ENCODE data around the gene LRSAM1.

LRSAM1 gene

DNA sequence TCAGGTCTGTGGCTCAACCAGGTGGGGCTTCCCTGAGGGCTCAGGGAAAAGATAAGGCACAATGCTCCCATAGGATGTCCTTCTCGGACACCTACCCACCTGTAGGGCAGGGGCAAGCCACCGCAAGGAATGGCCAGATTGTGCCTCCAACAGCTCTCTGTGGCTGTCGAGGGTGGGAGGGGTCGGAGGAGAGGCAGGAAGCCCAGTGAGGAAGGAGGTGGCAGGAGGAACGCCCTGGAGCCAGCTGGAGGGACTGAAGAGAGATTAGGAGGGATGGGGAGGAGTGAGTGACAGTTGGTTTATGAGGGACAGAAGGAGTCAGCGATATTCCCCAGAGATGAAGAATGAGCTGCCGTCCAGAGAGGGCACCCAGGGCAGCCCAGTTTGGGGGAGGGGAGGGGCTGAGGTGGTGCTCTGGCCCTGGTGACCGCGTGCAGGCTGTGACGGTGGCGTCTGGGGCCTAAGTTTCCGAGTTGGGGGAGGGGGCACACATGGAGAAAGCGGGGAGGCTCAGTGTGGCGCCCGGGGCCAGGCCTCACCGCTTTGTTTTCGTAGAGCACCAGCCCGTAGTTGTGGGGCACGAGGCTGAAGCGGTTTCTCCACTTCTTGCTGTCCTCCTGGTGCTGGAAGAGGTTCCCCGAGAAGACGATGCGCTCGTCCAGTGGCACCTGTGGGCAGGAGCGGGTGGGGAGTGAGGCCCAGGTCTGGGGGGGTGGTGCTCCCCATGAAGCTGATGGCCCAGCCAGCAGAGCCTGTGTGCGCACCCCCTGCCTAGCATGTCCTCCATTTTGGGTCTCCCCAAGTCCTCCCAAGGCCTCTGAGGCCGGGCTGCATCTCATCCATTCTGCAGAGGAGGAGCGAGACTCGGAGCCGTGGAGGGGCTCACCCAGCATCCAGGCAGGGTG is 75.6 kb downstream of the LRSAM1 start:
- H3K9me3 ChIP-seq (replicated peaks in 1 of 2; ENCODE audit: control insufficient read depth in 2 of 2, insufficient read depth in 1 of 2, low read depth in 1 of 2, low read length in 2 of 2): peaks cover 21 to 40% of the 10 kb centered on the region in 2 donors
- peak overlapping the region; percentile 55 for H3K18ac ChIP-seq (ENCODE audit: low read length)
- no peaks in the 10 kb centered on the region for H3K27me3 ChIP-seq (ENCODE audit: control insufficient read depth in 3 of 3, insufficient read depth in 3 of 3, low read depth in 1 of 3, low read length in 3 of 3)
- H3K4me1 ChIP-seq (ENCODE audit: control insufficient read depth in 2 of 2, insufficient read depth in 1 of 2, low read depth in 1 of 2, low read length in 2 of 2): peaks cover 12 to 17% of the 10 kb centered on the region in 2 donors
- no peak overlapping the region for H3K4ac ChIP-seq (ENCODE audit: low read length)
- peak overlapping the region; percentile 42 for H2BK5ac ChIP-seq (ENCODE audit: low read length)
- H3K4me3 ChIP-seq (ENCODE audit: low read length in 2 of 2): peak overlapping the region in 1 of 2 donors; percentile 23
- no peak overlapping the region for H2AFZ ChIP-seq (ENCODE audit: low read length)
- no peak overlapping the region for H3K23ac ChIP-seq (ENCODE audit: low read depth, low read length, poor library complexity)
- H3K4me2 ChIP-seq (ENCODE audit: insufficient read depth, low read length, poor library complexity, severe bottlenecking): no peak overlapping the region
- H3K14ac ChIP-seq (ENCODE audit: low read length): no peak overlapping the region
- no peak overlapping the region for H2BK12ac ChIP-seq (ENCODE audit: low read length)
- peaks cover 12 to 31% of the 10 kb centered on the region in 2 donors for H3K36me3 ChIP-seq (replicated peaks in 1 of 2; ENCODE audit: control insufficient read depth in 2 of 2, insufficient read depth in 2 of 2, low read length in 2 of 2)
- no peak overlapping the region for H2BK120ac ChIP-seq (ENCODE audit: low read depth, low read length)
- peaks cover 5% of the 10 kb centered on the region for H3K79me1 ChIP-seq (ENCODE audit: low read depth, low read length)
- no peak for DNase-seq (ENCODE audit: low spot score)
- no peak overlapping the region for H2BK15ac ChIP-seq (ENCODE audit: low read length)
- H3K27ac ChIP-seq (replicated peaks; ENCODE audit: low read length): no peak overlapping the region
- peak overlapping the region; percentile 82 for H2AK5ac ChIP-seq (ENCODE audit: low read depth, low read length)
- H4K91ac ChIP-seq (ENCODE audit: low read depth, low read length, poor library complexity): no peak overlapping the region
- no CpG with 5 or more reads among the region's 30 CpGs for WGBS, 2 donors (ENCODE audit: extremely low coverage in 2 of 2, insufficient read length in 2 of 2, insufficient replicate concordance in 1 of 2)
- H4K8ac ChIP-seq (ENCODE audit: low read depth, low read length): no peak overlapping the region
- no peak overlapping the region for H3K9ac ChIP-seq (ENCODE audit: low read depth, low read length, poor library complexity)

GRCh38 chr9:127527560-127528268 is 76.4 kb downstream of the LRSAM1 start:
- no CpG with 5 or more reads among the region's 17 CpGs for WGBS, 2 donors (ENCODE audit: extremely low coverage in 2 of 2, insufficient read length in 2 of 2, insufficient replicate concordance in 1 of 2)

GRCh38 chr9:127528422-127529251 is 77.3 kb downstream of the LRSAM1 start:
- H3K14ac ChIP-seq (ENCODE audit: low read length): peak overlapping the region; percentile 21
- H3K9ac ChIP-seq (ENCODE audit: low read depth, low read length, poor library complexity): no peak overlapping the region
- H2BK15ac ChIP-seq (ENCODE audit: low read length): no peak overlapping the region
- WGBS, 2 donors (ENCODE audit: extremely low coverage in 2 of 2, insufficient read length in 2 of 2, insufficient replicate concordance in 1 of 2): no CpG with 5 or more reads among the region's 15 CpGs
- H3K18ac ChIP-seq (ENCODE audit: low read length): peak overlapping the region; percentile 60
- H3K23ac ChIP-seq (ENCODE audit: low read depth, low read length, poor library complexity): no peak overlapping the region
- H2BK120ac ChIP-seq (ENCODE audit: low read depth, low read length): no peak overlapping the region
- peak overlapping the region; percentile 70 for H2AFZ ChIP-seq (ENCODE audit: low read length)
- H2BK5ac ChIP-seq (ENCODE audit: low read length): no peak overlapping the region
- no peak overlapping the region for H3K4me3 ChIP-seq (ENCODE audit: low read length in 2 of 2)
- peaks cover 5% of the 10 kb centered on the region for H3K79me1 ChIP-seq (ENCODE audit: low read depth, low read length)
- H3K4ac ChIP-seq (ENCODE audit: low read length): no peak overlapping the region
- no peaks in the 10 kb centered on the region for H3K27me3 ChIP-seq (ENCODE audit: control insufficient read depth in 3 of 3, insufficient read depth in 3 of 3, low read depth in 1 of 3, low read length in 3 of 3)
- peak overlapping the region; percentile 17 for H3K27ac ChIP-seq (replicated peaks; ENCODE audit: low read length)
- H3K36me3 ChIP-seq (replicated peaks in 1 of 2; ENCODE audit: control insufficient read depth in 2 of 2, insufficient read depth in 2 of 2, low read length in 2 of 2): peaks cover 2 to 21% of the 10 kb centered on the region in 2 donors
- DNase-seq (ENCODE audit: low spot score): no peak
- H2AK5ac ChIP-seq (ENCODE audit: low read depth, low read length): peak overlapping the region; percentile 68
- peaks cover 11 to 17% of the 10 kb centered on the region in 2 donors for H3K4me1 ChIP-seq (ENCODE audit: control insufficient read depth in 2 of 2, insufficient read depth in 1 of 2, low read depth in 1 of 2, low read length in 2 of 2)
- no peak overlapping the region for H4K91ac ChIP-seq (ENCODE audit: low read depth, low read length, poor library complexity)
- H2BK12ac ChIP-seq (ENCODE audit: low read length): no peak overlapping the region
- no peak overlapping the region for H3K4me2 ChIP-seq (ENCODE audit: insufficient read depth, low read length, poor library complexity, severe bottlenecking)
- peaks cover 12 to 24% of the 10 kb centered on the region in 2 donors for H3K9me3 ChIP-seq (replicated peaks in 1 of 2; ENCODE audit: control insufficient read depth in 2 of 2, insufficient read depth in 1 of 2, low read depth in 1 of 2, low read length in 2 of 2)
- no peak overlapping the region for H4K8ac ChIP-seq (ENCODE audit: low read depth, low read length)

More at GRCh38 chr9:127527560-127528268, 76.4 kb downstream of the LRSAM1 start:
- Histone ChIP-seq H3K4me3 (ENCODE audit: low read length in 2 of 2) (no peak overlapping the region), H4K8ac (ENCODE audit: low read depth, low read length) (no peak overlapping the region), H3K14ac (ENCODE audit: low read length) (no peak overlapping the region), H3K36me3 (replicated peaks in 1 of 2; ENCODE audit: control insufficient read depth in 2 of 2, insufficient read depth in 2 of 2, low read length in 2 of 2) (peaks cover 9 to 29% of the 10 kb centered on the region in 2 donors), H3K18ac (ENCODE audit: low read length) (peak overlapping the region; percentile 55), H4K91ac (ENCODE audit: low read depth, low read length, poor library complexity) (no peak overlapping the region), H3K79me1 (ENCODE audit: low read depth, low read length) (peaks cover 5% of the 10 kb centered on the region), H3K27me3 (ENCODE audit: control insufficient read depth in 3 of 3, insufficient read depth in 3 of 3, low read depth in 1 of 3, low read length in 3 of 3) (no peaks in the 10 kb centered on the region), H2AFZ (ENCODE audit: low read length) (no peak overlapping the region), H2BK5ac (ENCODE audit: low read length) (peak overlapping the region; percentile 42), H2BK120ac (ENCODE audit: low read depth, low read length) (no peak overlapping the region), H2BK15ac (ENCODE audit: low read length) (peak overlapping the region; percentile 56), H3K9ac (ENCODE audit: low read depth, low read length, poor library complexity) (no peak overlapping the region), H2BK12ac (ENCODE audit: low read length) (no peak overlapping the region), H3K9me3 (replicated peaks in 1 of 2; ENCODE audit: control insufficient read depth in 2 of 2, insufficient read depth in 1 of 2, low read depth in 1 of 2, low read length in 2 of 2) (peaks cover 19 to 32% of the 10 kb centered on the region in 2 donors), H3K4ac (ENCODE audit: low read length) (no peak overlapping the region), H2AK5ac (ENCODE audit: low read depth, low read length) (peak overlapping the region; percentile 82), H3K4me2 (ENCODE audit: insufficient read depth, low read length, poor library complexity, severe bottlenecking) (no peak overlapping the region), H3K23ac (ENCODE audit: low read depth, low read length, poor library complexity) (no peak overlapping the region), H3K27ac (replicated peaks; ENCODE audit: low read length) (no peak overlapping the region), H3K4me1 (ENCODE audit: control insufficient read depth in 2 of 2, insufficient read depth in 1 of 2, low read depth in 1 of 2, low read length in 2 of 2) (peaks cover 11 to 17% of the 10 kb centered on the region in 2 donors)
- no peak for DNase-seq (ENCODE audit: low spot score)

Measured in neuronal stem cell (in vitro differentiated cells).